K562 (cell line): Measurements from ENCODE around the gene C10orf90. TPM values are rescaled to one million over a fixed set of nuclear protein-coding genes. Genes with fewer than 3 reads are reported as not detected.

Experiments used
- ATAC-seq: fragments of 200-7000 bp; cut with Tn5 transposase; 3 replicates; pipeline ENCODE4 v1.9.1; 2020; ENCODE audit warnings: moderate library complexity
- BruUV-seq: library from RNA; stranded (reverse); fragments of 400-500 nt; replicated peaks from 2 replicates; lab custom pipeline; 2021; lab: Mats Ljungman, UMichigan
- CTCF ChIA-PET: fragments of 300-600 bp; formaldehyde crosslinking; extraction: SDS; loops from one replicate; lab custom pipeline; 2021; ENCODE audit warnings: low intra/inter-chr PET ratio; lab: Yijun Ruan, JAX
- POLR2A ChIA-PET: fragments of 300-600, 350-650 bp; sonication (Branson Sonifier 250); formaldehyde crosslinking; extraction: SDS; loops from one replicate; lab custom pipeline; 2021; ENCODE audit warnings: antibody characterized with exemption, inconsistent platforms; lab: Yijun Ruan, JAX
- DNase-seq, 4 experiments: peaks; one replicate each; pipeline versions ENCODE4 v3.0.0 to v3.0.0-alpha.2; 2011 to 2018; ENCODE audit warnings: low spot score in 3 of 4, mixed read lengths in 3 of 4; ENCODE audit errors: extremely low read depth in 1 of 4
- FAIRE-seq: peaks from 2 replicates; lab custom pipeline; 2011; peaks lifted over from hg19 to GRCh38; lab: Jason Lieb, UNC
- H2AFZ ChIP-seq: 2 replicates; pipeline ENCODE4 v1.6.0; 2011; ENCODE audit warnings: low read depth, low read length, control low read depth, inconsistent platforms
- H3K27ac ChIP-seq: fragments of 200-600 bp; 3 replicates; pipeline ENCODE4 v1.8.0; 2011; ENCODE audit warnings: low read depth, mild to moderate bottlenecking, control low read depth, inconsistent platforms, low read length, moderate library complexity, mixed read lengths; ENCODE audit errors: extremely low read depth
- H3K27me3 ChIP-seq, 2 experiments: fragments of 300-600 bp in 1 of 2; 2 replicates in 1 of 2; 3 replicates in 1 of 2; pipeline versions ENCODE4 v1.6.0 to v1.8.0; 2011; ENCODE audit warnings: inconsistent platforms in 2 of 2, low read length in 2 of 2, mild to moderate bottlenecking in 1 of 2, mixed read lengths in 1 of 2, moderate library complexity in 1 of 2; ENCODE audit not compliant: control insufficient read depth in 2 of 2, insufficient read depth in 2 of 2
- H3K36me3 ChIP-seq: fragments of 300-600 bp; 3 replicates; pipeline ENCODE4 v1.8.0; 2011; ENCODE audit warnings: mild to moderate bottlenecking, low read length, inconsistent platforms; ENCODE audit not compliant: control insufficient read depth, insufficient read depth
- H3K4me1 ChIP-seq, 2 experiments: fragments of 200-600 bp in 1 of 2; replicated peaks in 1 of 2; 2 replicates in 1 of 2; 3 replicates in 1 of 2; pipeline versions ENCODE4 v1.5.1 to v1.8.0; 2011; ENCODE audit warnings: inconsistent platforms in 2 of 2, low read length in 2 of 2, mild to moderate bottlenecking in 1 of 2, mixed read lengths in 1 of 2, moderate library complexity in 1 of 2; ENCODE audit not compliant: control insufficient read depth in 2 of 2, insufficient read depth in 2 of 2
- H3K4me2 ChIP-seq: 2 replicates; pipeline ENCODE4 v1.6.1; 2011; ENCODE audit warnings: low read length, control low read depth, inconsistent platforms, mixed read lengths; ENCODE audit not compliant: insufficient read depth
- H3K4me3 ChIP-seq: fragments of 200-600 bp; sonication (generic), shearing (Covaris generic); 2 replicates; pipeline ENCODE4 v1.5.1; 2016; ENCODE audit warnings: control low read depth, inconsistent platforms
- H3K79me2 ChIP-seq: fragments of 200-600 bp; 3 replicates; pipeline ENCODE4 v1.8.0; 2011; ENCODE audit warnings: low read length, inconsistent platforms; ENCODE audit not compliant: control insufficient read depth, insufficient read depth
- H3K9ac ChIP-seq, 2 experiments: 2 replicates each; pipeline versions ENCODE4 v1.6.0 to v1.6.1; 2011; ENCODE audit warnings: low read depth in 2 of 2, low read length in 2 of 2, control low read depth in 1 of 2, inconsistent platforms in 1 of 2, mild to moderate bottlenecking in 1 of 2, mixed read lengths in 1 of 2; ENCODE audit not compliant: insufficient read depth in 1 of 2
- H3K9me1 ChIP-seq: one replicate; pipeline ENCODE4 v1.6.0; 2011; ENCODE audit warnings: inconsistent platforms, mild to moderate bottlenecking, low read length, moderate library complexity; ENCODE audit not compliant: control insufficient read depth, insufficient read depth
- H3K9me3 ChIP-seq: replicated peaks from 2 replicates; pipeline ENCODE4 v1.5.1; 2011; ENCODE audit warnings: low read depth, low read length, inconsistent platforms; ENCODE audit not compliant: control insufficient read depth, insufficient read depth
- H4K20me1 ChIP-seq: replicated peaks from 2 replicates; pipeline ENCODE4 v1.6.1; 2011; ENCODE audit warnings: low read length, inconsistent platforms, mixed read lengths; ENCODE audit not compliant: control insufficient read depth, insufficient read depth
- CEBPB ChIP-seq: fragments of 450-650 bp; IDR thresholded peaks from 2 replicates; pipeline ENCODE4 v1.6.1; 2016; ENCODE audit warnings: missing genetic modification characterization, missing compliant biosample characterization
- DDX20 ChIP-seq: fragments of 450-650 bp; IDR thresholded peaks from 2 replicates; pipeline ENCODE4 v1.6.1; 2016; ENCODE audit warnings: missing genetic modification characterization, low read depth, mild to moderate bottlenecking, missing compliant biosample characterization, moderate library complexity
- DPF2 ChIP-seq: fragments of 450-650 bp; IDR thresholded peaks from 2 replicates; pipeline ENCODE4 v1.6.1; 2016
- EP400 ChIP-seq: fragments of 450-650 bp; IDR thresholded peaks from 2 replicates; pipeline ENCODE4 v1.6.1; 2017; ENCODE audit warnings: antibody characterized with exemption, mild to moderate bottlenecking, moderate library complexity
- ETV5 ChIP-seq: sonication (generic); formaldehyde crosslinking; IDR thresholded peaks from 2 replicates; pipeline ENCODE4 v1.4.0; 2020; ENCODE audit warnings: low read depth, mild to moderate bottlenecking, missing genetic modification reagents
- MTA3 ChIP-seq: fragments of 450-650 bp; formaldehyde crosslinking; IDR thresholded peaks from 2 replicates; pipeline ENCODE4 v1.6.1; 2017; ENCODE audit warnings: mild to moderate bottlenecking, borderline replicate concordance
- NEUROD1 ChIP-seq: fragments of 150-350 bp; IDR thresholded peaks from 2 replicates; pipeline ENCODE4 v1.6.1; 2014; ENCODE audit warnings: borderline replicate concordance, low read length, low read depth; ENCODE audit not compliant: partially characterized antibody
- PHF8 ChIP-seq: fragments of 200-600 bp; sonication (generic); IDR thresholded peaks from 2 replicates; pipeline ENCODE4 v1.6.1; 2012; ENCODE audit warnings: mixed run types, mild to moderate bottlenecking, inconsistent platforms, low read length, moderate library complexity, borderline replicate concordance
- RBM22 ChIP-seq: fragments of 200-400 bp; formaldehyde crosslinking; IDR thresholded peaks from 2 replicates; pipeline ENCODE4 v1.6.1; 2018; ENCODE audit warnings: low read length, low read depth; ENCODE audit not compliant: poor library complexity, severe bottlenecking
- SFPQ ChIP-seq: fragments of 200-400 bp; formaldehyde crosslinking; IDR thresholded peaks from 2 replicates; pipeline ENCODE4 v1.6.1; 2017; ENCODE audit warnings: mild to moderate bottlenecking, low read depth, low read length, moderate library complexity
- THRB ChIP-seq: fragments of 450-650 bp; formaldehyde crosslinking; conservative IDR thresholded peaks from 2 replicates; pipeline ENCODE4 v1.4.0; 2022; ENCODE audit warnings: mild to moderate bottlenecking, missing genetic modification characterization
- U2AF1 ChIP-seq: fragments of 200-400 bp; formaldehyde crosslinking; optimal IDR thresholded peaks from 2 replicates; pipeline ENCODE3; 2017; ENCODE audit warnings: mild to moderate bottlenecking, low read depth, low read length, moderate library complexity
- ZNF398 ChIP-seq: fragments of 250-450 bp; sonication (Bioruptor Pico); IDR thresholded peaks from 2 replicates; pipeline ENCODE4 v1.8.0; 2021; ENCODE audit warnings: moderate library complexity, mild to moderate bottlenecking, inconsistent platforms
- ZNF668 ChIP-seq: fragments of 250-450 bp; sonication (Bioruptor Pico); IDR thresholded peaks from 2 replicates; pipeline ENCODE4 v1.8.0; 2022; ENCODE audit warnings: mild to moderate bottlenecking, inconsistent platforms
- WGBS: fragments of 100-300 bp; shearing (Covaris generic); methylation state at CpG from one replicate; pipeline ENCODE4 v1.1.6; 2016; ENCODE audit warnings: low coverage, mixed read lengths; ENCODE audit not compliant: insufficient coverage; ENCODE audit errors: missing lambda C conversion rate; 5-methylcytosine and 5-hydroxymethylcytosine counted together
- in situ Hi-C: fragments of 300-500 bp; cut with MboI; formaldehyde crosslinking; loops from 4 replicates; pipeline ENCODE4 v1.15.0; 2018; ENCODE audit warnings: inconsistent platforms, mixed read lengths
- intact Hi-C: fragments of 100-400 bp; cut with micrococcal nuclease; formaldehyde crosslinking; loops from 2 replicates; pipeline ENCODE4 v1.14.2; 2022
- polyA plus RNA-seq, 8 experiments: library from polyadenylated mRNA; depleted of rRNA in 4 of 8; stranded (reverse) in 5 of 8; unstranded in 3 of 8; fragments of >200 nt; fragmentation: Nextera tagmentation in 2 of 8; fragmentation: Illumina TruSeq in 1 of 8; extraction: Ambion mirVana in 2 of 8; extraction: Trizol in 1 of 8; gene quantifications; 2 replicates each; pipeline versions ENCODE4 v1.2.1 to v1.2.3, GENCODE V29; 2011 to 2014; ENCODE audit warnings: inconsistent platforms in 1 of 8, missing spikeins in 1 of 8
- total RNA-seq, 7 experiments: library from RNA; depleted of rRNA in 6 of 7; stranded (reverse); fragments of >200 nt in 6 of 7; fragmentation: Illumina TruSeq in 2 of 7; extraction: Trizol in 2 of 7; gene quantifications; 2 replicates each; pipeline versions ENCODE4 v1.2.1 to v1.2.3, GENCODE V29; 2011 to 2021; ENCODE audit warnings: low replicate concordance in 1 of 7

The C10orf90 gene
- total and polyA plus RNA-seq, 9 of the 15 experiments (the other 6 are each of a cell fraction or from before 2014, with no cell fraction given), result not detected

- TF ChIP-seq SFPQ (no peak), ETV5 (no peak), MTA3 (no peak), RBM22 (no peak)
Observed at GRCh38 chr10:126501828-126502227, 168.7 kb downstream of the C10orf90 start (continued).

- intact Hi-C loops (loop anchor here (5.0 kb wide), 1 partner anchor 519 kb away; no protein-coding TSS in a partner anchor), in situ Hi-C loops (loop anchor here (10.0 kb wide), 1 partner anchor 516 kb away; no protein-coding TSS in a partner anchor)
- CTCF ChIA-PET, result no interaction called here
Observed at GRCh38 chr10:126500866-126501265, 169.6 kb downstream of the C10orf90 start.

More at GRCh38 chr10:126500866-126501265, 169.6 kb downstream of the C10orf90 start:
- 0% methylated on average over 3 of the region's 3 CpGs for WGBS
- Histone ChIP-seq H3K9ac (no peak overlapping the region), H3K36me3 (no peaks in the 10 kb centered on the region), H2AFZ (no peak overlapping the region), H3K4me1 (no peaks in the 10 kb centered on the region; a peak in 1 of 5 replicates), H3K4me3 (no peak overlapping the region), H3K79me2 (no peaks in the 10 kb centered on the region), H3K4me2 (no peak overlapping the region), H3K27ac (no peak overlapping the region), H3K27me3 (no peaks in the 10 kb centered on the region; a peak in 1 of 5 replicates), H3K9me3 (no peaks in the 10 kb centered on the region), H3K9me1 (no peaks in the 10 kb centered on the region), H4K20me1 (no peaks in the 10 kb centered on the region; the same call in 1 of the 2 replicates)
- POLR2A ChIA-PET, result interaction anchor here (0.5 kb wide), 1 partner anchor 482 kb away, joined by 3 read pairs; no protein-coding TSS in a partner anchor
- FAIRE-seq (no peak), ATAC-seq (no peak), DNase-seq (no peak)
- TF ChIP-seq DDX20 (tag) (no peak), ZNF398 (CRISPR knock-in tag) (no peak), PHF8 (no peak), EP400 (no peak), U2AF1 (no peak), DPF2 (no peak), NEUROD1 (no peak), THRB (CRISPR knock-in tag) (no peak), ZNF668 (CRISPR knock-in tag) (no peak), CEBPB (tag) (no peak)
- no TSS peak for BruUV-seq
